HL-60 (cell line): ENCODE results near the gene TMEM273.

Experiments
- DNase-seq, 2 experiments: peaks; one replicate each; pipeline ENCODE4 v3.0.0-alpha.2; 2010 to 2020; ENCODE audit warnings: low read depth in 1 of 2, low spot score in 1 of 2
- H3K27ac ChIP-seq: fragments of 250-450 bp; sonication (Bioruptor Pico); replicated peaks from 2 replicates; pipeline ENCODE4 v1.5.1; 2020; ENCODE audit warnings: mild to moderate bottlenecking, moderate library complexity
- H3K27me3 ChIP-seq: fragments of 250-450 bp; sonication (Bioruptor Pico); 2 replicates; pipeline ENCODE4 v1.5.1; 2021; ENCODE audit warnings: mild to moderate bottlenecking, moderate library complexity; ENCODE audit not compliant: insufficient read depth, poor library complexity, severe bottlenecking
- H3K4me3 ChIP-seq: replicated peaks from 2 replicates; pipeline ENCODE4 v1.5.1; 2011; ENCODE audit warnings: mild to moderate bottlenecking, control low read depth, low read length; ENCODE audit not compliant: insufficient read depth
- GABPA ChIP-seq: IDR thresholded peaks from 2 replicates; pipeline ENCODE4 v1.6.1; 2012; ENCODE audit warnings: low read depth
- POLR2AphosphoS5 ChIP-seq: IDR thresholded peaks from 2 replicates; pipeline ENCODE4 v1.6.1; 2012; ENCODE audit warnings: low read depth
- REST ChIP-seq: IDR thresholded peaks from 2 replicates; pipeline ENCODE4 v1.6.1; 2012; ENCODE audit warnings: low read depth; ENCODE audit not compliant: insufficient replicate concordance
- SPI1 ChIP-seq: IDR thresholded peaks from 2 replicates; pipeline ENCODE4 v1.6.1; 2012; ENCODE audit warnings: low read depth, mild to moderate bottlenecking, borderline replicate concordance
- TF ChIP-seq, protein P1 (sequence below): IDR thresholded peaks from one replicate; pipeline ENCODE4 v1.5.1; 2011; ENCODE audit warnings: low read length, control low read depth, inconsistent platforms; ENCODE audit not compliant: insufficient read depth

The TMEM273 gene

GRCh38 chr10:49160814-49161213, 27.4 kb downstream of the TMEM273 start:
- TF ChIP-seq POLR2AphosphoS5, result no peak
- no peak for TF ChIP-seq GABPA
- no peak for TF ChIP-seq REST
- TF ChIP-seq SPI1, result no peak
- TF ChIP-seq, protein P1, sequence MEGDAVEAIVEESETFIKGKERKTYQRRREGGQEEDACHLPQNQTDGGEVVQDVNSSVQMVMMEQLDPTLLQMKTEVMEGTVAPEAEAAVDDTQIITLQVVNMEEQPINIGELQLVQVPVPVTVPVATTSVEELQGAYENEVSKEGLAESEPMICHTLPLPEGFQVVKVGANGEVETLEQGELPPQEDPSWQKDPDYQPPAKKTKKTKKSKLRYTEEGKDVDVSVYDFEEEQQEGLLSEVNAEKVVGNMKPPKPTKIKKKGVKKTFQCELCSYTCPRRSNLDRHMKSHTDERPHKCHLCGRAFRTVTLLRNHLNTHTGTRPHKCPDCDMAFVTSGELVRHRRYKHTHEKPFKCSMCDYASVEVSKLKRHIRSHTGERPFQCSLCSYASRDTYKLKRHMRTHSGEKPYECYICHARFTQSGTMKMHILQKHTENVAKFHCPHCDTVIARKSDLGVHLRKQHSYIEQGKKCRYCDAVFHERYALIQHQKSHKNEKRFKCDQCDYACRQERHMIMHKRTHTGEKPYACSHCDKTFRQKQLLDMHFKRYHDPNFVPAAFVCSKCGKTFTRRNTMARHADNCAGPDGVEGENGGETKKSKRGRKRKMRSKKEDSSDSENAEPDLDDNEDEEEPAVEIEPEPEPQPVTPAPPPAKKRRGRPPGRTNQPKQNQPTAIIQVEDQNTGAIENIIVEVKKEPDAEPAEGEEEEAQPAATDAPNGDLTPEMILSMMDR, result no peak
- Histone ChIP-seq H3K27me3 (no peaks in the 10 kb centered on the region), H3K4me3 (no peak overlapping the region), H3K27ac (no peak overlapping the region)
- no peak for DNase-seq

- Histone ChIP-seq H3K27me3 (no peaks in the 10 kb centered on the region), H3K27ac (no peak overlapping the region), H3K4me3 (no peak overlapping the region)
- DNase-seq, result no peak
- TF ChIP-seq, protein P1, result no peak
- no peak for TF ChIP-seq GABPA
- no peak for TF ChIP-seq POLR2AphosphoS5
- no peak for TF ChIP-seq REST
Measured at GRCh38 chr10:49160110-49160509, 28.1 kb downstream of the TMEM273 start.

- no peaks in the 10 kb centered on the region for H3K27me3 ChIP-seq
- H3K4me3 ChIP-seq, result no peak overlapping the region
- no peak for TF ChIP-seq SPI1
- TF ChIP-seq GABPA, result no peak
- TF ChIP-seq, protein P1, result no peak
- no peak for TF ChIP-seq REST
- no peak for TF ChIP-seq POLR2AphosphoS5
- H3K27ac ChIP-seq, result no peak overlapping the region
- DNase-seq, result no peak
Measured at GRCh38 chr10:49158915-49159314, 29.3 kb downstream of the TMEM273 start.
